Tibial nerve (tissue), 4 donors: Measurements from ENCODE around the gene OR2T5. TPM values are rescaled to one million over a fixed set of nuclear protein-coding genes. Genes with fewer than 3 reads are reported as not detected.
"Not testable (repeated sequence)": the region's sequence is repeated elsewhere in the genome, so short reads cannot be mapped to it uniquely, and the experiment has no call there.

Experiments
- DNase-seq, 2 donors: peaks; one replicate each; pipeline ENCODE4 v3.0.0-alpha.2; 2019; ENCODE audit warnings: low spot score in 2 of 2
- H3K27ac ChIP-seq, 4 donors: fragments of 200-600 bp; sonication (generic) in 3 of 4; one replicate each; pipeline ENCODE4 v1.5.1; 2017 to 2019; ENCODE audit warnings: mild to moderate bottlenecking in 1 of 4
- H3K27me3 ChIP-seq, 2 donors: fragments of 200-600 bp; sonication (generic) in 1 of 2; one replicate each; pipeline versions ENCODE4 v1.5.1 to v1.6.0; 2017 to 2019
- H3K36me3 ChIP-seq, 3 donors: fragments of 200-600 bp; sonication (generic); one replicate each; pipeline ENCODE4 v1.5.1; 2018 to 2019
- H3K4me1 ChIP-seq, 4 donors: fragments of 200-600 bp; sonication (generic) in 3 of 4; one replicate each; pipeline ENCODE4 v1.5.1; 2017 to 2019
- H3K4me3 ChIP-seq, 4 donors: fragments of 200-600 bp; sonication (generic) in 3 of 4; one replicate each; pipeline ENCODE4 v1.5.1; 2017 to 2019; ENCODE audit warnings: mild to moderate bottlenecking in 1 of 4, moderate library complexity in 1 of 4
- H3K9me3 ChIP-seq, 4 donors: fragments of 200-600 bp; sonication (generic) in 3 of 4; one replicate each; pipeline ENCODE4 v1.5.1; 2017 to 2019
- EP300 ChIP-seq, 2 donors: sonication (generic); formaldehyde crosslinking; IDR thresholded peaks; one replicate each; pipeline ENCODE4 v1.6.1; 2017; ENCODE audit warnings: antibody characterized with exemption in 2 of 2, mild to moderate bottlenecking in 1 of 2
- POLR2A ChIP-seq, 2 donors: fragments of 450-650 bp; IDR thresholded peaks; one replicate each; pipeline ENCODE4 v1.6.1; 2017; ENCODE audit warnings: antibody characterized with exemption in 2 of 2, mild to moderate bottlenecking in 2 of 2, moderate library complexity in 2 of 2
- WGBS, 2 donors: methylation state at CpG; one replicate each; pipeline ENCODE4 v1.1.5; 2018; 5-methylcytosine and 5-hydroxymethylcytosine counted together
- total RNA-seq, 4 donors: library from RNA; depleted of rRNA; stranded (reverse); fragments of >200 nt; gene quantifications; one replicate each; pipeline ENCODE4 v1.1.0, GENCODE V29; 2016
- TF ChIP-seq, protein P1 (sequence below), 5 experiments: fragments of 200-600 bp in 3 of 5; fragments of 450-650 bp in 2 of 5; sonication (generic) in 3 of 5; IDR thresholded peaks; one replicate each; pipeline ENCODE4 v1.5.1; 2016 to 2019; ENCODE audit warnings: antibody characterized with exemption in 5 of 5, mild to moderate bottlenecking in 3 of 5, moderate library complexity in 2 of 5

The OR2T5 gene
- total RNA-seq, 4 donors from 2014 or later, result not detected

DNA sequence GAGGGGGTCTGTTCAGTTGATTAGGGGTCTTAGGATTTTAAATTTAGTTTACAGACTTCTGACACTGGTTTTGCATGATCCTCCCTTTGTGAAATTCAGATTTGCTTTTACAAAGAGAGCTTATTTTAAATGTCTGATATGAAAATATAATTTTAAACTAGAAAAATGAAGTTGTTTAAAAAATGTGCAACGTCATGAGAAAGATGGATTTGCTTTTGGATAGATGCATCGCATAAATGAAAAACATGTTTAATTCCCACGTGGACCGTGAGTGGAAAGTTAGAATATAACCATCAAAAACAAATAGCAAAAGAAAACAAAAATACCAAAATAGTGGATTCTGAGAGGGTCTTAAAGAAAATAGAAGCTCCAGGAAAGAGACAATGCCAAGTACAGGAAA lies 17.2 kb upstream of the OR2T5 start:
- no peak for TF ChIP-seq EP300 (IDR thresholded peaks at IDR 0.05)
- no peak for TF ChIP-seq POLR2A (IDR thresholded peaks at IDR 0.05)
- TF ChIP-seq, protein P1, sequence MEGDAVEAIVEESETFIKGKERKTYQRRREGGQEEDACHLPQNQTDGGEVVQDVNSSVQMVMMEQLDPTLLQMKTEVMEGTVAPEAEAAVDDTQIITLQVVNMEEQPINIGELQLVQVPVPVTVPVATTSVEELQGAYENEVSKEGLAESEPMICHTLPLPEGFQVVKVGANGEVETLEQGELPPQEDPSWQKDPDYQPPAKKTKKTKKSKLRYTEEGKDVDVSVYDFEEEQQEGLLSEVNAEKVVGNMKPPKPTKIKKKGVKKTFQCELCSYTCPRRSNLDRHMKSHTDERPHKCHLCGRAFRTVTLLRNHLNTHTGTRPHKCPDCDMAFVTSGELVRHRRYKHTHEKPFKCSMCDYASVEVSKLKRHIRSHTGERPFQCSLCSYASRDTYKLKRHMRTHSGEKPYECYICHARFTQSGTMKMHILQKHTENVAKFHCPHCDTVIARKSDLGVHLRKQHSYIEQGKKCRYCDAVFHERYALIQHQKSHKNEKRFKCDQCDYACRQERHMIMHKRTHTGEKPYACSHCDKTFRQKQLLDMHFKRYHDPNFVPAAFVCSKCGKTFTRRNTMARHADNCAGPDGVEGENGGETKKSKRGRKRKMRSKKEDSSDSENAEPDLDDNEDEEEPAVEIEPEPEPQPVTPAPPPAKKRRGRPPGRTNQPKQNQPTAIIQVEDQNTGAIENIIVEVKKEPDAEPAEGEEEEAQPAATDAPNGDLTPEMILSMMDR (IDR thresholded peaks at IDR 0.05), result no peak
- H3K36me3 ChIP-seq, result no peaks in the 10 kb centered on the region
- no peaks in the 10 kb centered on the region for H3K4me1 ChIP-seq
- no peaks in the 10 kb centered on the region for H3K9me3 ChIP-seq
- 85 to 87% methylated on average over 4 of the region's 4 CpGs for WGBS, 2 donors
- no peak overlapping the region for H3K27ac ChIP-seq
- H3K27me3 ChIP-seq, result no peaks in the 10 kb centered on the region
- H3K4me3 ChIP-seq, result no peak overlapping the region
- DNase-seq, result no peak

DNA sequence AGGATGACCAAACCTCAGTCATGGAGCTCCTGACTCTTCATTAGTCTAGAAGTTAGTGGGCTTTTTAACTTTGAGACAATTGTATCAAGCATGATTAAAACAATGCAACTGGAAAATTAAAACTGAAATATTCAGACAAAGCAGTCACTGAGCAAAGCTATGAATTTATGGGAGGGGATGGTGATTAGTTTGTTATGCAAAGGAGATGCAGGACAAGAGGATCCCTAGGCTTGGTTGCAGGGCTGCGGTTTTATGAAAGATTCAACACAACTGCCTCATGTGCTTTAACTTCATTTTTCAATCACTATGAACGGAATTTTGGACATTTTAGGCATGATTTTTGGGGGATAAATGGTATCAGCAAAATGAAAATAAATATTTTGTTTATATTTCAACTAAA lies 16.3 kb upstream of the OR2T5 start:
- not testable (repeated sequence) for H3K27me3 ChIP-seq, H3K4me1 ChIP-seq, DNase-seq, H3K27ac ChIP-seq, H3K4me3 ChIP-seq, H3K9me3 ChIP-seq, H3K36me3 ChIP-seq
- WGBS, 2 donors, result 63 to 80% methylated on average over 2 of the region's 2 CpGs

DNA sequence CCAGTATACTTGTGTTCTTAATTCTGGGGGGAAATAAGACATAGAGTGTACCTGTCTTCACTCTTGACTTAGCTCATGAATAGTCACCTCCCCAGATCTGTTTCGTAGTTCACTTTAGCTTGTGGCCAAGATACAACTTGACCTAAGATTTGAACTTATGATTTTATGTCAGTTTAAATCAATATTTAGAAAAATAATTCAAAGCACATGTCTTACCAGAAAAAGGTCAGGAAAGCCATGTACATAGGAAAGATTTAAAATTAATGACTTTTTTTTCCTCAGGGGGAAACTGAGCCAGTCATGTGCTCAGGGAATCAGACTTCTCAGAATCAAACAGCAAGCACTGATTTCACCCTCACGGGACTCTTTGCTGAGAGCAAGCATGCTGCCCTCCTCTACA lies 15.3 kb upstream of the OR2T5 start, which contains the start of gene OR2T3:
OR2T3 (plus strand) TSS at position 301 of the 400 bp plus-strand sequence; CDS start at position 301, 0 bp downstream.
- WGBS, 2 donors, result 70 to 91% methylated on average over 1 to 2 of the region's 2 CpGs

DNA sequence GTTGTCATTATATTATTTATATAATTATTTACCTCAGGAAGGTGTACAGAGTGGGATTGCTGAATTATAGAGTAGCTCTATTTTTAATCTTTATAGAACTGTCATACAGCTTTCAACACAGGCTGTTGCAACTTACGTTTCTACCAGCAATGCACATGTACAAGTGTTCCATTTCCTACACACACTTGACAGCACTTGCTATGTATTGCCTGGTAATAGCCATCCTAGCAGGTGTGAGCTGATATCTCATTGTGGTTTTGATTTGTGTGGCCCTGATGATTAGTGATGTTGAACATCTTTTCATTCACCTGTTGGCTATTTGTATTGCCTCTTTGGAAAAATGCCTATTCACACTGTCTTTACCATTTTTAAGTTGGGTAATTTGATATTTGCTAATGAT lies 12.7 kb upstream of the OR2T5 start:
- not testable (repeated sequence) for DNase-seq, H3K27me3 ChIP-seq, H3K36me3 ChIP-seq, H3K27ac ChIP-seq, H3K4me1 ChIP-seq, H3K9me3 ChIP-seq, H3K4me3 ChIP-seq
- no CpG with 5 or more reads among the region's 1 CpG for WGBS, 2 donors

More for the DNA sequence above, 15.3 kb upstream of the OR2T5 start, which contains the start of gene OR2T3:
- H3K27me3 ChIP-seq, H3K36me3 ChIP-seq, H3K9me3 ChIP-seq, H3K27ac ChIP-seq, DNase-seq, H3K4me3 ChIP-seq, H3K4me1 ChIP-seq: not testable (repeated sequence)

DNA sequence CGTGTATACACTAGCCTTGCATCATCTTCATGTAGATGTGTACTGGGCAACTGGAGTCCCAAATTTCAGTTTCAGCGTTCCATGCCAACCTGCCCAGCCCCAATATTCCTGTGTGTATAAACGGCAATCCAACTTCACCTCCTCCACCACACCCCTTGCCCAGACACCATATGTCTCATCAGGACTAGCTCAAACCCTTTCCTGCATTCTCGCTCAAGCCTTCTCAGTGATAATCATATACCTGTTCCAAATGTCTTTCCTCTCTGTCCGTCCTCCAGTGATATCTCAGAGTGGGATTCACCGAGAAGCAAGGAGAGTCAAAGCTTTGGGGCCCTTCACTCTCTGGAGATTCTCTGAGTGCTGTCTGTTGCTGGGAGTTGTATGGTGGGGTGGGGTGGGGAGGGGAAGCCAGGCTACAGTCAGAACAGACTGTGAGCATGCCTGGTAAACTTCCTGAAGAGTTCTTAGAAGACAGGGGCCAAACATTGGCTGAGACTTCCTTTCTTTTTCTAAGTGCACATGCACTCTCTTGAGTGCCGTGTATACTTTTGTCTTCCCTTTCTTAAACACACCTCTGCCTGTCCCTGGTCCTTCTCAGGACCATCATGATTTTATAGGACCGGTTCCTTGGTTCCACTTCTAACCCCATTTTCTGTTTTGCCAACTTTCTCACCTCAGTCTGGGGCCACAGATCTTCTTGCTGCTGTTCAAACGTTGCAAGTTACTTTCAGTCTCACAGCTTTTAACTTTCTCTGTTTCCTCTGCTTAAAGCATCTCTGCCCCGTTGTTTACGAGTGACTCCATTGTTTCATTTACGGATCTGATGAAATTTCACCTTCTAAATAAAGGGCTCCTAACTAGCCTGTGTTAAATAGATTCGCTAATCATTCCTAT lies 6.5 kb upstream of the OR2T5 start:
- not testable (repeated sequence) for H3K4me3 ChIP-seq, H3K27ac ChIP-seq, DNase-seq, H3K27me3 ChIP-seq, H3K4me1 ChIP-seq, H3K9me3 ChIP-seq, H3K36me3 ChIP-seq
- WGBS, 2 donors, result 74 to 80% methylated on average over 13 of the region's 13 CpGs

DNA sequence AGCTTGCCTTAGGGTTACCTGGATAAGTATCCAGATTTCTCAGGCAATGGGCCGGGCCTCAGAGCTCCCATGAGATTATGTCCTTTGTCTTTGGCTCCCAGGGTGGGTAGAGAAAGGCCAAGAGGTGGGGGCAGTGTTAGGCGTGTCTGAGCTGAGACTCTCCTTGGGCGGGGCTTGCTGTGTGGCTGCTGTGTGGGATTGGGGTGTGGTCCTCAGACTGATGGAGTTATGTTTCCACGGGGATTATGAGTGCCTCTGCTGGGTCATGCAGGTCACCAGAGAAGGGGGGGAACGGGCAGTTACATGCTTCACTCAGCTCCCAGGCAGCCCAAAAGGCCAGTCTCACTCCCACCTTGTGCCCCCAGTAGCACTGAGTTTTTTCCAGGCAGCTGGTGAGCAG lies 8.3 kb downstream of the OR2T5 start:
- H3K27me3 ChIP-seq, H3K27ac ChIP-seq, H3K36me3 ChIP-seq, H3K9me3 ChIP-seq, H3K4me3 ChIP-seq, DNase-seq, H3K4me1 ChIP-seq: not testable (repeated sequence)
- WGBS, 2 donors, result no CpG with 5 or more reads among the region's 5 CpGs

DNA sequence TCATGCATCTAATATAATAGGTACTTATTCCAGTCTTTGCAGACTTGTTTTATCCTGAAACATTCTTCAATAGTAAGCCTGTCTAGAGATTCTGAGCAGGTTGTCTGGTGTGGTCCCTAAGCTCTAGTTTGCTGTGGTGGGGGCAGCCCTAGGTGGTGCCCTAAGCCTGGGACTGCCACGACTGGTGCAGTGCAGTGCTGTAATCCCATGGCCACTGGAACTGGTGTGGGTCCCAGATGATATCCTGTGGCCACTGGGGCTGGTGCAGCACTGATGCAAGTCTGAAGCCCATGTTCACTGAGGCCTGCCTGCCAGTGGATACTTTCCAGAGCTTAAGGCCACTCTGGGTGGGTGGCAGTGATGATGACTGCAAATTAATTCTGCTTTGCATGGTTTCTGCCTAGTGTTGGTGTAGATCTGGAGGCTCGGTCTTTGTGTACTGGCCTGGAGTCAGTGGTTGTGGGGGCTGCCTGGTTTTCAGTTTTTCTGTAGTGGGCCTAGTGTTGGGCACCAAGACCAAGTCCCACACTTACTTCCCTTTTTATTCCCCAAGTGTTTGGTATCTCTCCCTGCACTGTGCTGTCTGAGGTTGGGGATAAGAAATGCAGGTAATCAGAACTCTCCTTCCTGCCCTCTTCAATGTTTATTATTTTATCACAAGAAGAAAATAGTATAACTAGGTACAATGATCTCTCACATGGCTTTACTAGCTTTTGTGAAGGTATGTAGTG lies 12.1 kb downstream of the OR2T5 start:
- not testable (repeated sequence) for H3K27ac ChIP-seq, H3K9me3 ChIP-seq, H3K27me3 ChIP-seq, H3K4me1 ChIP-seq, H3K4me3 ChIP-seq, H3K36me3 ChIP-seq, DNase-seq
- 81 to 86% methylated on average over 1 of the region's 2 CpGs for WGBS, 2 donors

DNA sequence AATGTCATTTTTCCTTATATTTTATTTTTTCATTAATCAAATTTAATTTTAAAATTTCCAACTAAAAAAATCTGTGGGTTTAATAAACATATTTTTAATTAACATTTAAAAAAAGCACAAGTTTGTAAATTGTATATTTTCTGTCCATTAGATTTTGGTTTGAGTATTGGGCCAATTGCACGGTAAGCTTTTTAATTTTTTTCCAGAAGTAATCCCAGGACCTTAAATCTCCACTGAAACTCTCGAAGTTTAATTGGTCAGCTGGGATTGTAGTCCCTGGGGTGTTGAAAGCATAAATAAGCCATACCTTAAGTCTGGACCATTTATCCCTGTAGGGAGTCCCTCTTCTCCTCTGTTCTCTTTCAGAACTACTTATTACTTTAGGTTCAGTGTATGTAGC lies 19.4 kb downstream of the OR2T5 start, which contains the start of gene OR2G6:
OR2G6 (plus strand) TSS at position 301 of the 400 bp plus-strand sequence. CDS start 13,574 bp downstream, outside the sequence.
- not testable (repeated sequence) for H3K9me3 ChIP-seq, H3K36me3 ChIP-seq, H3K27me3 ChIP-seq, H3K4me1 ChIP-seq, DNase-seq, H3K4me3 ChIP-seq, H3K27ac ChIP-seq
- WGBS, 2 donors, result no CpG with 5 or more reads among the region's 2 CpGs

DNA sequence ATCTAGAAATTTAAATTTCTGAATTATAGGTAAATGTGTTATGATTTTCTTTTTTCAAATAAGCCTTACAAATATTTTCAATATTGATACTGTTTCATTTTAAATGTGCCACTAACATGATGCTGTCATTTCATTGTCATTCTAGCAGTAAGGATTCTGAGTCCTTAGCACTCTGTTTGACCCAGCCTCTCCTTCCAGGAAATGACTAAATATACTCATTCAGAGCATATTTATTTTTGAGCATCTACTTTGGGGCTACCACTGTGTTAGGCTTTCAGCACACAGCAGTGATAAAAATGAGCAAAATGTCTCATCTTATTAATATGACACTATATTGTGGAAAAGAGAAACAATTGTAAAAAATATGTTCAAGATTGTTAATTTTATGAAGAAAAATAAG lies 21.8 kb downstream of the OR2T5 start:
- H3K4me3 ChIP-seq, H3K27me3 ChIP-seq, H3K27ac ChIP-seq, H3K4me1 ChIP-seq, DNase-seq, H3K9me3 ChIP-seq, H3K36me3 ChIP-seq: not testable (repeated sequence)
